ENCODE measurements around the gene FOXP1.

FOXP1 gene

DNA sequence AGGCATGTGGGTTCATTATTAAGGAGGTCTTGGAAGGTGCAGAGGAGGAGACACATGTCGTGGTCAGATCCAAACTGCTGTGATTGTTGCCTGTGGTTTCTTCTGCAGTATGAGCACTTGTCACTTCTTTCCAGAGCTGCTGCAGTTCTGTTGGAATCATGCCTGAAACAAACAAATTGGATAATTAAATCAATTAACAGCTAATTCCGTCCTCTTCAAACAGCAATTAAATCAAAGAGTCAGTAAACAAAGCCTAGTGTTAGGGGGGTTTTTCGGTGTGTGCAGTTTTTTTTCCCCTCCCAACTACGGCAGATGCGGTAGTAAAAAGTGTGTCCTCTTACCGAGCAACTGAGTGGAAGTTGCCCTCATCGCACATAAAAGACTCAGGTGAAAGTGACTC is 542.2 kb downstream of the FOXP1 start:
- Histone ChIP-seq H3K36me3 (replicated peaks) (peaks cover 64% of the 10 kb centered on the region), H3K27ac (no peak overlapping the region), H3K4me3 (ENCODE audit: low read depth, low read length) (no peak overlapping the region), H3K27me3 (replicated peaks) (no peaks in the 10 kb centered on the region)
- DNase-seq: no peak
- in situ Hi-C loops (cut with HindIII; ENCODE audit: low pct_ligation_motif_present, low sequenced_read_pairs): no loop called here
- TF ChIP-seq, protein P1, sequence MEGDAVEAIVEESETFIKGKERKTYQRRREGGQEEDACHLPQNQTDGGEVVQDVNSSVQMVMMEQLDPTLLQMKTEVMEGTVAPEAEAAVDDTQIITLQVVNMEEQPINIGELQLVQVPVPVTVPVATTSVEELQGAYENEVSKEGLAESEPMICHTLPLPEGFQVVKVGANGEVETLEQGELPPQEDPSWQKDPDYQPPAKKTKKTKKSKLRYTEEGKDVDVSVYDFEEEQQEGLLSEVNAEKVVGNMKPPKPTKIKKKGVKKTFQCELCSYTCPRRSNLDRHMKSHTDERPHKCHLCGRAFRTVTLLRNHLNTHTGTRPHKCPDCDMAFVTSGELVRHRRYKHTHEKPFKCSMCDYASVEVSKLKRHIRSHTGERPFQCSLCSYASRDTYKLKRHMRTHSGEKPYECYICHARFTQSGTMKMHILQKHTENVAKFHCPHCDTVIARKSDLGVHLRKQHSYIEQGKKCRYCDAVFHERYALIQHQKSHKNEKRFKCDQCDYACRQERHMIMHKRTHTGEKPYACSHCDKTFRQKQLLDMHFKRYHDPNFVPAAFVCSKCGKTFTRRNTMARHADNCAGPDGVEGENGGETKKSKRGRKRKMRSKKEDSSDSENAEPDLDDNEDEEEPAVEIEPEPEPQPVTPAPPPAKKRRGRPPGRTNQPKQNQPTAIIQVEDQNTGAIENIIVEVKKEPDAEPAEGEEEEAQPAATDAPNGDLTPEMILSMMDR (IDR thresholded peaks at IDR 0.05; ENCODE audit: low read depth, low read length, missing control alignments): no peak

DNA sequence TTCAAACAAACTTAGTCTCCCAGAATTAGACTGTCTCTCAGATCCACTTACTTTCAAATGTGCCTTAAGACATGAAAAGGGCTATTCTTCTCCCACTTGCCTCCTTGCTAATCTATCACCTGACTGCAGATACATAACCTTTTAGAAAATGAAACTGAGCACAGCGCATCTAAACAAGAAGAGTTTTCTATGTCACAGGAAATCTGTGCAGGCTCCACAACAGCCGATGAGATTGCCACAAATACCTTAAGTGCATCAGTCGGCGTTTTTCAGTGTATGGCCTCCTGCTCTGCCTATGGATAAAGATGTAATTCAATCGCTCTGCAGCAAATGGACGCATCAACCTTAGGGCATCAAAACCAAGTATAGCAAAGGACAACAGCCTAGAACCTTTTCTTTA is 544.2 kb downstream of the FOXP1 start:
- peaks cover 52% of the 10 kb centered on the region for H3K36me3 ChIP-seq (replicated peaks)
- TF ChIP-seq, protein P1 (IDR thresholded peaks at IDR 0.05; ENCODE audit: low read depth, low read length, missing control alignments): no peak
- H3K27me3 ChIP-seq (replicated peaks): no peaks in the 10 kb centered on the region
- in situ Hi-C loops (cut with HindIII; ENCODE audit: low pct_ligation_motif_present, low sequenced_read_pairs): no loop called here
- no peak overlapping the region for H3K4me3 ChIP-seq (ENCODE audit: low read depth, low read length)
- DNase-seq: no peak
- H3K27ac ChIP-seq: no peak overlapping the region

DNA sequence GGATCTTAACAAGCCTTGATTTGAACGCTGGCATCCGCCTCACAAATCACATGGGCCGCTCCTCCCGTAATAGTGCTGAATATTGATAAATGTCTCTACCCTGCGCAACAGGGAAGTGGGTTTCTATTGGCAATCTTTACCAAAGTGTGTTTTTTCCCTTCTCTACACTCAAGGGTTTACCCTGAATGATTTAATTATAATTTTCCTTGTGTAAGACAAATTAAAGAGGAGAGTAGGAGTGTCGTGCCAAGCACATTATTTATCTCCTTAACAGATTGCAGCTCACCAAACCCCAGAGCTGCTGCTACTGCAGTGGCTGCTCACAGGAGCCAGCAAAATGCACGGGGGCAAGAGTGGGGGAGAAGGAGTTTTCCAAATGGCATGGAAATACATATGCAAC is 545.8 kb downstream of the FOXP1 start:
- Histone ChIP-seq H3K36me3 (replicated peaks) (peaks cover 45% of the 10 kb centered on the region), H3K4me3 (ENCODE audit: low read depth, low read length) (no peak overlapping the region), H3K27ac (no peak overlapping the region), H3K27me3 (replicated peaks) (no peaks in the 10 kb centered on the region)
- DNase-seq: no peak
- in situ Hi-C loops (cut with HindIII; ENCODE audit: low pct_ligation_motif_present, low sequenced_read_pairs): no loop called here
- TF ChIP-seq, protein P1 (IDR thresholded peaks at IDR 0.05; ENCODE audit: low read depth, low read length, missing control alignments): no peak

DNA sequence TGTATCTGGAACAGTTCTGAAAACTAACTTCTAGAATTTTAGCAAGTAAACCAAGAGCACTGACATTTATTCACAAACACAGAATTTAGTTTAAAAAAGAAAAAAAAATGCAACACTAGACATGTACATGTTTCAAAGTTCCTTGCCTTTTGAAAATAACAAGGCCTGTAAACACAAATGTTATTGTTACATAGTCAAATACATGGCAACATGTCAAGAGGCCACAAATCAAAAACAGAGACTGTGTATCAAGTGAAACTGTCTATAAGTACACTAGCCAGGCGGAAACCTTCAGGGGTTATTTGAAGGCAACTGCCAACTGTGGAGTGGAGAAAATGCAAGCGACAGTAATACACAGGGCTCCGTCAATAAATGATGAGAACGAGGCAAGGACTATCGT is 547.6 kb downstream of the FOXP1 start:
- Histone ChIP-seq H3K27ac (peak overlapping the region; percentile 19), H3K27me3 (replicated peaks) (no peaks in the 10 kb centered on the region), H3K36me3 (replicated peaks) (peaks cover 36% of the 10 kb centered on the region), H3K4me3 (ENCODE audit: low read depth, low read length) (no peak overlapping the region)
- DNase-seq: no peak
- in situ Hi-C loops (cut with HindIII; ENCODE audit: low pct_ligation_motif_present, low sequenced_read_pairs): no loop called here
- TF ChIP-seq, protein P1 (IDR thresholded peaks at IDR 0.05; ENCODE audit: low read depth, low read length, missing control alignments): no peak

DNA sequence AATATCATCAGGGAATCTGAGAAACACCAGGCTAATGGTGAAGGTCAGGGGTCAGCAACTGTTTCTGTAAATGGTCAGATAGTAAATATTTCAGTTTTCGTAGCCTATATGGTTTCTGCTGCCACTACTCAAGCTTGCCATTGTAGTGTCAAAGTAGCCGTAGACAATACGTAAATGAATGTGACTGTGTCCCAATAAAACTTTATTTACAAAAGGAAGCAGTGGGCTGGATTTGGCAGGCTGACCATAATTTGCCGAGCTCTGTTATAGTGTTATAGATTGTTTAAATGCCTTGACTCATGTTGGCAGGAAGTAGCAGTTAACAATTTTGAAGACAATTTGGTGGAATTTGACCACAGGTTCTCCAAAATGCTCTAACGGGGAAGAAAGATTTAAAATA is 548.2 kb downstream of the FOXP1 start:
- peaks cover 32% of the 10 kb centered on the region for H3K36me3 ChIP-seq (replicated peaks)
- in situ Hi-C loops (cut with HindIII; ENCODE audit: low pct_ligation_motif_present, low sequenced_read_pairs): no loop called here
- peak; percentile 86 for DNase-seq
- TF ChIP-seq, protein P1 (IDR thresholded peaks at IDR 0.05; ENCODE audit: low read depth, low read length, missing control alignments): no peak
- no peak overlapping the region for H3K4me3 ChIP-seq (ENCODE audit: low read depth, low read length)
- H3K27ac ChIP-seq: peak overlapping the region; percentile 19
- H3K27me3 ChIP-seq (replicated peaks): no peaks in the 10 kb centered on the region

DNA sequence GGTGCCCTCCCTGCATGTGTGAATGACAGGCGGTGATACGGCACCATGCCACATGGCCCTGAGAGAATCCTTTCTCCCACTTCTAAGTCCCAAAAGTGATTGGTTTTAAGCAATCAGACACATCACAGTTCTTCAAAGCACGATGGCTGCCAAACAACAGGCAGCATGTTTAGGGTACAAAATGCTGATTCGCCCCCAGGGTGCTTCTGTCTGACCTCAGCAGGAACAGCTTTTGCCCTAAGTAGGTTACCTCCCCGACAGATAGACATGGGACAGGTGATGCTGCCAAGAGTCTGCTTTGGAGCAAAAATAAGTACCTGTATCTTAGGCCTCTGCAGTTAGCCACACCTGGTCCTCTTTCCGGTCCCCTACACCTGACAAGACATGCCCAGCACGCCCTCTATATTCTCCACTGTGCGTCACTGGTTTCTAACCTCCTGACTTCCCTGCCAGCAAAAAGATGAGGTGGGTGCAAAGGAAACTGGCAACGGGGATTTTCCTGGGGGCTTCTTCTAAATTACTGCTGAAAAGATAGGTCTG is 549.8 kb downstream of the FOXP1 start:
- TF ChIP-seq, protein P1 (IDR thresholded peaks at IDR 0.05; ENCODE audit: low read depth, low read length, missing control alignments): no peak
- DNase-seq: no peak
- H3K4me3 ChIP-seq (ENCODE audit: low read depth, low read length): no peak overlapping the region
- in situ Hi-C loops (cut with HindIII; ENCODE audit: low pct_ligation_motif_present, low sequenced_read_pairs): no loop called here
- no peak overlapping the region for H3K27ac ChIP-seq
- H3K27me3 ChIP-seq (replicated peaks): no peaks in the 10 kb centered on the region
- peaks cover 29% of the 10 kb centered on the region for H3K36me3 ChIP-seq (replicated peaks)
